ENCODE results near the gene ZNF267.
A peak's percentile ranks its signal among the peaks of the same experiment; 100 is the strongest.
"Not testable (repeated sequence)": the region's sequence is repeated elsewhere in the genome, so short reads cannot be mapped to it uniquely, and the experiment has no call there.

Gene ZNF267

DNA sequence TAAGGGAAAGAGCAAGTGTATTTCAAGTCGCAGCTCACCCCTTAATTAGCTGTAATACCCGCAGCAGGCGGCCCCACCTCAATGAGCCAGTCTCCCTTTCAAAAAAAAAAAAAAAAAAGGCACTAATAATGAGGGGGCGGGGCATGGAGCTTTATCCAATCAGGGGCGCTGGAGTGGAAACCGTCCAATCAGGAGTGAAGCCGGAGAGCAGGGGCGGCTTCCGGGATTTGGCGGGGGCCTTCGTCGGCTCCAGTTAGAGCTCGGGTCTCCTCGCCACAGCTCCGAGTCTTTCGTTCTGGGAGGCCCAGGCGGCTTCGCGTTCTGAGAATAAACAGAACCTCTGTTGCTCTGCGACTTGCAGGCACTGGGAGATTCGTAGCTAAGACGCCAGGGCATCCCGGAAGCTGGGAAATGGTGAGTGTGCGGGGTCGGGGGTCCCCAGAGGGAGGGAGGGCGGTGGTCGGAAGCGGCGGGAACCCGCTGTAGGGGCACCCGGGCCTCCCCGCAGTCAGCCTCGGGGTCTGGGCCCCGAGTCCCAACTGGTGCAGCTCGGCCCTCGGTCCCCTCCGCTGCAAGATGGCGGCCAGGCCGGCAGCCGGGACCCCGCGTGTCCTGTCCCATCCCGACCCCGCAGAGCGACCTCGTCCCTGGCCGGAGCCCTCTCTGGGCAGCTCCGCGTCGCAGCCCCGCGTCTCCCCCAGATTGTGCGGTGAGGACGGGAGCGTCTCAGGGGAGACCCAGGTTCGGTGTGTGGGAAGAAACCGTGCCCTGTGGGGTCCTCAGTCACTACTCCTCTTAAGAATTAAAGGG lies at the start of gene ZNF267:
Gene ZNF267 (plus strand): TSS at position 252 of the 810 bp plus-strand sequence. CDS start 160 bp downstream, at position 412.
- Histone ChIP-seq H3K4me3 (ENCODE audit: low read depth, low read length) (peak within 1 kb of the TSS; percentile 97), H3K36me3 (ENCODE audit: insufficient read depth, low read length) (peaks cover 3% of the 10 kb centered on the region; the same call in 1 of the 2 replicates), H2AFZ (ENCODE audit: low read length, unreplicated experiment) (peak within 1 kb of the TSS; percentile 82), H3K27ac (ENCODE audit: low read depth, low read length) (peak within 1 kb of the TSS; percentile 89), H3K79me2 (ENCODE audit: control insufficient read depth, insufficient read depth, low read length, unreplicated experiment) (peaks cover 48% of the 10 kb centered on the region), H3K4me1 (ENCODE audit: control insufficient read depth, insufficient read depth, low read length, unreplicated experiment) (peaks cover 45% of the 10 kb centered on the region), H3K27me3 (ENCODE audit: insufficient read depth, low read length) (no peaks in the 10 kb centered on the region)

DNA sequence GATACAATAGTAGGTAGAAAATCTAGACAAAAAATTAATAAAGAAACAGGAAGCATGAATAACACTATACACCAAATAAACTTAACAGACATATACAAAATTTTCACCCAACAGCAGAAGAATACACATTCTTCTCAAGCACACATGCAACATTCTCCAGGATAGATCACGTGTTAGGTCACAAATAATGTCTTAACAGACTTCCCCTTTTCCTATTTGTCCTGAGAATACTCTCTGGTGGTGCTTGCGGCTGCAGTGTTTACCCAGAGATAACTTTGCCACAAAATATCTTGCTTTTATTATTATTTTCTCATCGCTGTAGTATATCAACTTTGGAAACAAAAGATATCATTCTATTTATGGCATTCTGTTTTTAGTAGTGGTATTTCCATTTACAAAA lies 40.6 kb upstream of the ZNF267 start:
- H3K27ac ChIP-seq (ENCODE audit: low read depth, low read length): no peak overlapping the region
- no peaks in the 10 kb centered on the region for H3K36me3 ChIP-seq (ENCODE audit: insufficient read depth, low read length)
- H3K79me2 ChIP-seq (ENCODE audit: control insufficient read depth, insufficient read depth, low read length, unreplicated experiment): no peaks in the 10 kb centered on the region
- H3K4me3 ChIP-seq (ENCODE audit: low read depth, low read length): no peak overlapping the region
- no peaks in the 10 kb centered on the region for H3K4me1 ChIP-seq (ENCODE audit: control insufficient read depth, insufficient read depth, low read length, unreplicated experiment)
- no peak overlapping the region for H2AFZ ChIP-seq (ENCODE audit: low read length, unreplicated experiment)
- H3K27me3 ChIP-seq (ENCODE audit: insufficient read depth, low read length): no peaks in the 10 kb centered on the region

DNA sequence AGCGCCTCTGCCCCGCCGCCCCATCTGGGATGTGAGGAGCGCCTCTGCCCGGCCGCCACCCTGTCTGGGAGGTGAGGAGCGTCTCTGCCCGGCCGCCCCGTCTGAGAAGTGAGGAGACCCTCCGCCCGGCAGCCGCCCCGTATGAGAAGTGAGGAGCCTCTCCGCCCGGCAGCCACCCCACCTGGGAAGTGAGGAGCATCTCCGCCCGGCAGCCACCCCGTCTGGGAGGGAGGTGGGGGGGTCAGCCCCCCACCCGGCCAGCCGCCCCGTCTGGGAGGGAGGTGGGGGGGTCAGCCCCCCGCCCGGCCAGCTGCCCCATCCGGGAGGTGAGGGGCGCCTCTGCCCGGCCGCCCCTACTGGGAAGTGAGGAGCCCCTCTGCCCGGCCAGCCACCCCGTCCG lies 37.2 kb upstream of the ZNF267 start:
- not testable (repeated sequence) for H3K36me3 ChIP-seq (ENCODE audit: insufficient read depth, low read length); H2AFZ ChIP-seq (ENCODE audit: low read length, unreplicated experiment); H3K27me3 ChIP-seq (ENCODE audit: insufficient read depth, low read length); H3K4me1 ChIP-seq (ENCODE audit: control insufficient read depth, insufficient read depth, low read length, unreplicated experiment); H3K27ac ChIP-seq (ENCODE audit: low read depth, low read length); H3K79me2 ChIP-seq (ENCODE audit: control insufficient read depth, insufficient read depth, low read length, unreplicated experiment); H3K4me3 ChIP-seq (ENCODE audit: low read depth, low read length)

DNA sequence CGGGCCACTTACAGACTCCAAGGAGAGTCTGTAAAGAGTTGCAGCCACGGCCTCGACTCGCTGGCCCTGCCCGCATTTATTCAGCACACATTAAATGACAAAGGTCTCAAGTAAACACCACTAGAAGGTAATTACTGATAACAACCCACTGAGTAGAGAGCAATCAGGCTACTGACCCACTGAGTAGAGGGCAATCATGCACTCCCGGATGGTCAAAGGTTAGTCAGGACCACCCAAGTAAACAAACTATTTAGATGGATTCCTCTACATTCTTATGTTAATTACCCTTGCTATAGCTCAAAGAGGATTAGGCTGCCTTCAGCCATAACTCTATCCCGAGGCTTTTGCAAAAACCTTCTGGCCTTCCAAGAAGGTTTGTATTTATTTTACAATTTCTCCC lies 30.7 kb upstream of the ZNF267 start:
- H3K79me2 ChIP-seq (ENCODE audit: control insufficient read depth, insufficient read depth, low read length, unreplicated experiment): no peaks in the 10 kb centered on the region
- H3K27me3 ChIP-seq (ENCODE audit: insufficient read depth, low read length): peaks cover 4% of the 10 kb centered on the region; the same call in 1 of the 2 replicates
- no peaks in the 10 kb centered on the region for H3K4me1 ChIP-seq (ENCODE audit: control insufficient read depth, insufficient read depth, low read length, unreplicated experiment)
- H3K27ac ChIP-seq (ENCODE audit: low read depth, low read length): no peak overlapping the region
- no peak overlapping the region for H3K4me3 ChIP-seq (ENCODE audit: low read depth, low read length)
- no peaks in the 10 kb centered on the region for H3K36me3 ChIP-seq (ENCODE audit: insufficient read depth, low read length)
- no peak overlapping the region for H2AFZ ChIP-seq (ENCODE audit: low read length, unreplicated experiment)

- H3K27ac ChIP-seq (ENCODE audit: low read depth, low read length); H3K4me3 ChIP-seq (ENCODE audit: low read depth, low read length); H3K79me2 ChIP-seq (ENCODE audit: control insufficient read depth, insufficient read depth, low read length, unreplicated experiment); H3K36me3 ChIP-seq (ENCODE audit: insufficient read depth, low read length); H2AFZ ChIP-seq (ENCODE audit: low read length, unreplicated experiment); H3K27me3 ChIP-seq (ENCODE audit: insufficient read depth, low read length); H3K4me1 ChIP-seq (ENCODE audit: control insufficient read depth, insufficient read depth, low read length, unreplicated experiment): not testable (repeated sequence)
These were observed 25.0 kb upstream of the ZNF267 start for GRCh38 chr16:31848572-31848971.

DNA sequence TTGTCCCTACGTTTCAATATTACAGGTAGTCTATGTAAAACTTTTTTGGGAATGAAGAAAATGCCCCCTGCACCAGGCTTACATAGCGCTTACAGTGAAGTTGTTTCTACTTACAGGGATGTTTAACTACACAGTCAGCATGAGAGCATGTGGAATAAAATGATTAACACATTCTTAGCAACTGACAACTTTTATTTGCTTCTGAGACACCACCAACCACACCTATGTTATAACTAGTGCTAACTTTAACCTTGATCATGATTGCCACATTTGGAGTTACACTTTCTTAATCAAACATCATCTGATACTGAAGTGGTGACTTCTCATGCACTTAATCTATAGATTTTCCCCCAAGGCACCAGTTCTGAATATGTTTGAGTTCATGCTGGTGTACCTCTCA lies 20.3 kb upstream of the ZNF267 start:
- Histone ChIP-seq H3K4me3 (ENCODE audit: low read depth, low read length) (no peak overlapping the region), H3K79me2 (ENCODE audit: control insufficient read depth, insufficient read depth, low read length, unreplicated experiment) (no peaks in the 10 kb centered on the region), H2AFZ (ENCODE audit: low read length, unreplicated experiment) (no peak overlapping the region), H3K36me3 (ENCODE audit: insufficient read depth, low read length) (no peaks in the 10 kb centered on the region), H3K27ac (ENCODE audit: low read depth, low read length) (no peak overlapping the region), H3K4me1 (ENCODE audit: control insufficient read depth, insufficient read depth, low read length, unreplicated experiment) (no peaks in the 10 kb centered on the region), H3K27me3 (ENCODE audit: insufficient read depth, low read length) (peaks cover 43% of the 10 kb centered on the region)

DNA sequence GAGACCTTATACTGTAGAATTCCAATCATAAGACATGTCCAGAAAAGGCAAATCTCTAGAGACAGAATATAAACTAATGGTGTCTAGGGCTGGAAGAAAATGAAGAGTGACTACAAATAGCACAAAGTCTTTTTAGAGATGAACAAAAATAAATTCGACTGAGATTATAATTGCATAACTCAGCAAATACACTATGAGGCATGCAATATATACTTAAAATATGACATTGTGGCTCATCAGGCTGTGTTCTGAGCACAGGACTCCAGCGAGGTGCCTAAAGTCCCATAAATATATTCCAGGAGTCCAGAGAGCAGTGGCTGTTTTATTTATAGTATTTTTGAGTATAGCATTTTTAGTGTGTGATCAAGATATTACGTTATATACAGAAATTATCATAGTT lies 13.1 kb upstream of the ZNF267 start:
- H2AFZ ChIP-seq (ENCODE audit: low read length, unreplicated experiment): no peak overlapping the region
- H3K36me3 ChIP-seq (ENCODE audit: insufficient read depth, low read length): no peaks in the 10 kb centered on the region
- H3K27me3 ChIP-seq (ENCODE audit: insufficient read depth, low read length): peaks cover 75% of the 10 kb centered on the region
- no peaks in the 10 kb centered on the region for H3K79me2 ChIP-seq (ENCODE audit: control insufficient read depth, insufficient read depth, low read length, unreplicated experiment)
- H3K4me1 ChIP-seq (ENCODE audit: control insufficient read depth, insufficient read depth, low read length, unreplicated experiment): no peaks in the 10 kb centered on the region
- H3K4me3 ChIP-seq (ENCODE audit: low read depth, low read length): no peak overlapping the region
- H3K27ac ChIP-seq (ENCODE audit: low read depth, low read length): no peak overlapping the region

DNA sequence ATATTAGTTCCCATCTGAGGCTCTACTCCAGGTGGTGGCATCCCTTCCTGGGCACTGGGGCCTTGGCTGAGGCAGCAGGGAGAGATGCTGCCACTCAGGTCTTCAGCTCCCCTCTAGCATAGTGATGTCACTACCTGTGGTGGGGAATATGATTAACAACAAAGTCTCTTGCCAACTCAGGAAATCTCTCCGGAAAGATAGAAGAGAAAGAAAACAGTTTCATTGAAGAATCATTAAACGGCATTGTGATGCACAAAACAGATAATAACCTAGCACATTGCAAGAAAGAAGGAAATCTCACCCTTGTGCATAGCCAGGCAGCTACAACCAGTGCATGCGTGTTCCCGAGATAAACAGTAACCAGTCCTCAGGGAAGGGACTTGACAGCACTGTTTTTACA lies 12.2 kb upstream of the ZNF267 start:
- Histone ChIP-seq H3K4me1 (ENCODE audit: control insufficient read depth, insufficient read depth, low read length, unreplicated experiment) (no peaks in the 10 kb centered on the region), H3K4me3 (ENCODE audit: low read depth, low read length) (no peak overlapping the region), H3K27ac (ENCODE audit: low read depth, low read length) (no peak overlapping the region), H2AFZ (ENCODE audit: low read length, unreplicated experiment) (no peak overlapping the region), H3K79me2 (ENCODE audit: control insufficient read depth, insufficient read depth, low read length, unreplicated experiment) (no peaks in the 10 kb centered on the region), H3K36me3 (ENCODE audit: insufficient read depth, low read length) (no peaks in the 10 kb centered on the region), H3K27me3 (ENCODE audit: insufficient read depth, low read length) (peaks cover 74% of the 10 kb centered on the region)

GRCh38 chr16:31862761-31863160 lies 10.8 kb upstream of the ZNF267 start:
- Histone ChIP-seq H2AFZ (ENCODE audit: low read length, unreplicated experiment) (no peak overlapping the region), H3K27me3 (ENCODE audit: insufficient read depth, low read length) (peaks cover 69% of the 10 kb centered on the region), H3K27ac (ENCODE audit: low read depth, low read length) (no peak overlapping the region), H3K79me2 (ENCODE audit: control insufficient read depth, insufficient read depth, low read length, unreplicated experiment) (no peaks in the 10 kb centered on the region), H3K4me1 (ENCODE audit: control insufficient read depth, insufficient read depth, low read length, unreplicated experiment) (no peaks in the 10 kb centered on the region), H3K4me3 (ENCODE audit: low read depth, low read length) (no peak overlapping the region), H3K36me3 (ENCODE audit: insufficient read depth, low read length) (no peaks in the 10 kb centered on the region)

- H3K27me3 ChIP-seq (ENCODE audit: insufficient read depth, low read length): peaks cover 32% of the 10 kb centered on the region
- no peak overlapping the region for H3K4me3 ChIP-seq (ENCODE audit: low read depth, low read length)
- H3K27ac ChIP-seq (ENCODE audit: low read depth, low read length): no peak overlapping the region
- no peaks in the 10 kb centered on the region for H3K79me2 ChIP-seq (ENCODE audit: control insufficient read depth, insufficient read depth, low read length, unreplicated experiment)
- H3K36me3 ChIP-seq (ENCODE audit: insufficient read depth, low read length): no peaks in the 10 kb centered on the region
- H3K4me1 ChIP-seq (ENCODE audit: control insufficient read depth, insufficient read depth, low read length, unreplicated experiment): peaks cover 11% of the 10 kb centered on the region
- H2AFZ ChIP-seq (ENCODE audit: low read length, unreplicated experiment): no peak overlapping the region
These were observed 5.4 kb upstream of the ZNF267 start for GRCh38 chr16:31868164-31868563.

DNA sequence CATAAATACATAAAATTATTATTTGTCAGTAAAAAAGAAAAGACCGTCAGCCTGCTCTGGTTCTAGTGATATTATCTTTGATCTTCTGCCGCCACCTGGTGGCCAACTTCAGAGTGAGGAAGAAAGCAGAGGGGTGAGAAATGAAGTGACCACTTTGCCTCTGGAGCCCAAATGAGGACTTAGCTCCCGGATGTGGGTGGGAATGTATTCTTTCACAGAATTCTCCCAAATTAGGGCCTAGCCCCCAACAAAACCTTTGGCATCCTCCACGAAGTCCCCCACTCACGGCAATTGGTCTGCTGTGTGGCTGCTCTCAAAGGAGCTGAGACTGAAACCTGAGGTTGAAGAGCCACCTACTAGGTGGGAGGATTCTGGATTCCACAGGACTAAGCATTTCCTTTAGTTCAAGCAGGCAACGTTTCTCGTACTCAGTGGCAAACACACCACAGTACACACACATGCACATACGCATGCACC lies 4.9 kb upstream of the ZNF267 start:
- peak overlapping the region; percentile 28; the same call in 1 of the 2 replicates for H3K4me3 ChIP-seq (ENCODE audit: low read depth, low read length)
- no peaks in the 10 kb centered on the region for H3K36me3 ChIP-seq (ENCODE audit: insufficient read depth, low read length)
- peaks cover 27% of the 10 kb centered on the region for H3K27me3 ChIP-seq (ENCODE audit: insufficient read depth, low read length)
- peaks cover 1% of the 10 kb centered on the region for H3K79me2 ChIP-seq (ENCODE audit: control insufficient read depth, insufficient read depth, low read length, unreplicated experiment)
- peaks cover 11% of the 10 kb centered on the region for H3K4me1 ChIP-seq (ENCODE audit: control insufficient read depth, insufficient read depth, low read length, unreplicated experiment)
- peak overlapping the region; percentile 73 for H2AFZ ChIP-seq (ENCODE audit: low read length, unreplicated experiment)
- peak overlapping the region; percentile 11; the same call in 1 of the 2 replicates for H3K27ac ChIP-seq (ENCODE audit: low read depth, low read length)

Data from ACC112 (cell line).